SU-DHL-6 (cell line): Measurements from ENCODE around the gene ZNF622.

Experiments
- EZH2phosphoT487 ChIP-seq: fragments of 200-600 bp; sonication (generic), shearing (Covaris generic); conservative IDR thresholded peaks from 2 replicates; pipeline ENCODE4 v1.6.1; 2018; ENCODE audit warnings: mild to moderate bottlenecking, antibody characterized with exemption, low read length, moderate library complexity, mixed read lengths
- TF ChIP-seq, protein P1 (sequence below): fragments of 200-600 bp; sonication (generic); IDR thresholded peaks from one replicate; pipeline ENCODE4 v1.5.1; 2017; ENCODE audit warnings: antibody characterized with exemption, mild to moderate bottlenecking, low read length, moderate library complexity; ENCODE audit not compliant: insufficient read depth, poor library complexity, severe bottlenecking

DNA sequence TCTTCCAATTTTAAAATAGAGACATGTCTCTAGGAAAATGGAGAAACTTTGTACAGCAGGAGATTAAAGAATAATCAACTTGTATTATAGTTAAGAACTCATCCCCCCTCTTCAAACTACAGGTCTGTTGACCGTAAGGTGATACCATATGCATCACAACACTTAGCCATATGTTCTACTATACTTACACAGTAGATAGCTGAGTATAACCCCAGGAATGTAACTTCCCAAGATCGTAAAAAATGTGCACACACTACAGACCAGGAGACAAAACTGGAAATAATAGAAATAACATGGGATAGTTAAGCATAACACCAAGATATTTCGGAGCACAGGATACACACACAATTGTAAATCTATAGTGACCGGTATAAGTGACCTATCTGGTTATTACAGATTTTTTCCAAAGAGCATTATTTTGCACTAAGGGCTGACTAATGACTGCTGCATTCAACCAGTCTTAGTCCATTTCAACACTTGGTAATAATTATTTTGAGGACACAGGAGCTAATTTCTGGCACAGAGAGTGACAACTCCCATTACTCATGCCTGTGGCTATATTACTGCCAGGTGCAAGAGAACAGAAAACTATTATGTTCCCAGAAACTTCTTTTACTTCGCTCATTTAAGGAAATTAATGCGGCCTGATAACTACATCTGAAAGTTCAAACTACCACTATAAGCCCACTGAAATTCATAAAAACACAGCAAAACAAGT, 15.4 kb upstream of the ZNF622 start:
- TF ChIP-seq EZH2phosphoT487, result no peak
- TF ChIP-seq, protein P1, sequence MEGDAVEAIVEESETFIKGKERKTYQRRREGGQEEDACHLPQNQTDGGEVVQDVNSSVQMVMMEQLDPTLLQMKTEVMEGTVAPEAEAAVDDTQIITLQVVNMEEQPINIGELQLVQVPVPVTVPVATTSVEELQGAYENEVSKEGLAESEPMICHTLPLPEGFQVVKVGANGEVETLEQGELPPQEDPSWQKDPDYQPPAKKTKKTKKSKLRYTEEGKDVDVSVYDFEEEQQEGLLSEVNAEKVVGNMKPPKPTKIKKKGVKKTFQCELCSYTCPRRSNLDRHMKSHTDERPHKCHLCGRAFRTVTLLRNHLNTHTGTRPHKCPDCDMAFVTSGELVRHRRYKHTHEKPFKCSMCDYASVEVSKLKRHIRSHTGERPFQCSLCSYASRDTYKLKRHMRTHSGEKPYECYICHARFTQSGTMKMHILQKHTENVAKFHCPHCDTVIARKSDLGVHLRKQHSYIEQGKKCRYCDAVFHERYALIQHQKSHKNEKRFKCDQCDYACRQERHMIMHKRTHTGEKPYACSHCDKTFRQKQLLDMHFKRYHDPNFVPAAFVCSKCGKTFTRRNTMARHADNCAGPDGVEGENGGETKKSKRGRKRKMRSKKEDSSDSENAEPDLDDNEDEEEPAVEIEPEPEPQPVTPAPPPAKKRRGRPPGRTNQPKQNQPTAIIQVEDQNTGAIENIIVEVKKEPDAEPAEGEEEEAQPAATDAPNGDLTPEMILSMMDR, result no peak
